HFF-Myc (cell line): ENCODE data around the gene CTNNA3.

Experiments used
- DNase-seq: peaks from one replicate; pipeline ENCODE4 v3.0.0-alpha.2; 2011; ENCODE audit warnings: low read depth; ENCODE audit errors: extremely low read depth
- H3K4me3 ChIP-seq: replicated peaks from 2 replicates; pipeline ENCODE4 v1.5.1; 2011; ENCODE audit warnings: low read depth, mild to moderate bottlenecking, control low read depth, low read length
- CTCF ChIP-seq: IDR thresholded peaks from 2 replicates; pipeline ENCODE4 v1.5.1; 2012; ENCODE audit warnings: mild to moderate bottlenecking, low read depth, low read length, control low read depth; ENCODE audit errors: missing control alignments

Gene CTNNA3

GRCh38 chr10:66698069-66698468 is 997.9 kb downstream of the CTNNA3 start:
- DNase-seq, result no peak
- TF ChIP-seq CTCF, result no peak
- H3K4me3 ChIP-seq, result no peak overlapping the region

GRCh38 chr10:66695046-66695445 is 1000.9 kb downstream of the CTNNA3 start:
- H3K4me3 ChIP-seq, result no peak overlapping the region
- no peak for TF ChIP-seq CTCF
- DNase-seq, result no peak

GRCh38 chr10:66684581-66684980 is 1011.4 kb downstream of the CTNNA3 start:
- TF ChIP-seq CTCF, result no peak

GRCh38 chr10:66680886-66681285 is 1015.1 kb downstream of the CTNNA3 start:
- no peak for TF ChIP-seq CTCF
- no peak for DNase-seq
- no peak overlapping the region for H3K4me3 ChIP-seq

More at GRCh38 chr10:66684581-66684980, 1011.4 kb downstream of the CTNNA3 start:
- no peak overlapping the region for H3K4me3 ChIP-seq
- DNase-seq, result no peak

- no peak for DNase-seq
- TF ChIP-seq CTCF, result no peak
- no peak overlapping the region for H3K4me3 ChIP-seq
These were observed 1017.5 kb downstream of the CTNNA3 start for GRCh38 chr10:66678521-66678920.

GRCh38 chr10:66673071-66673470 is 1022.9 kb downstream of the CTNNA3 start:
- no peak for TF ChIP-seq CTCF

GRCh38 chr10:66671562-66671961 is 1024.4 kb downstream of the CTNNA3 start:
- H3K4me3 ChIP-seq, result no peak overlapping the region
- no peak for DNase-seq
- TF ChIP-seq CTCF, result no peak

More at GRCh38 chr10:66673071-66673470, 1022.9 kb downstream of the CTNNA3 start:
- no peak for DNase-seq
- no peak overlapping the region for H3K4me3 ChIP-seq
